SK-N-SH (cell line): Measurements from ENCODE around the gene SLC17A9.

Experiments used
- EP300 ChIP-seq, 2 experiments: IDR thresholded peaks; 2 replicates each; pipeline versions ENCODE4 v1.4.0 to v1.6.1; 2012; ENCODE audit warnings: borderline replicate concordance in 1 of 2, low read depth in 1 of 2, low read length in 1 of 2
- EZH2phosphoT487 ChIP-seq: fragments of 200-600 bp; sonication (generic); IDR thresholded peaks from 2 replicates; pipeline ENCODE4 v1.6.1; 2017; ENCODE audit warnings: low read depth, mixed run types, mild to moderate bottlenecking, antibody characterized with exemption, moderate library complexity, borderline replicate concordance
- GABPA ChIP-seq: IDR thresholded peaks from 2 replicates; pipeline ENCODE4 v1.4.0; 2012; ENCODE audit warnings: low read depth, mild to moderate bottlenecking
- JUND ChIP-seq: IDR thresholded peaks from 2 replicates; pipeline ENCODE4 v1.4.0; 2012
- MAX ChIP-seq: IDR thresholded peaks from 2 replicates; pipeline ENCODE4 v1.4.0; 2012; ENCODE audit warnings: low read depth
- MXI1 ChIP-seq: IDR thresholded peaks from 2 replicates; pipeline ENCODE4 v1.6.1; 2012; ENCODE audit warnings: mild to moderate bottlenecking, low read depth, low read length, improper control_type of control experiment
- NRF1 ChIP-seq: IDR thresholded peaks from 2 replicates; pipeline ENCODE4 v1.6.1; 2012; ENCODE audit warnings: low read depth, mild to moderate bottlenecking, low read length
- POLR2AphosphoS5 ChIP-seq: IDR thresholded peaks from 2 replicates; pipeline ENCODE4 v1.6.1; 2012; ENCODE audit warnings: low read depth, low read length
- RAD21 ChIP-seq: IDR thresholded peaks from 2 replicates; pipeline ENCODE4 v1.6.1; 2012; ENCODE audit warnings: mild to moderate bottlenecking, low read length
- REST ChIP-seq: IDR thresholded peaks from 2 replicates; pipeline ENCODE4 v1.6.1; 2012; ENCODE audit warnings: mild to moderate bottlenecking, low read depth, low read length, moderate library complexity
- SMC3 ChIP-seq: IDR thresholded peaks from 2 replicates; pipeline ENCODE4 v1.6.1; 2012; ENCODE audit warnings: low read depth, low read length, improper control_type of control experiment
- TAF1 ChIP-seq: IDR thresholded peaks from 2 replicates; pipeline ENCODE4 v1.6.1; 2012; ENCODE audit warnings: low read depth, mild to moderate bottlenecking, low read length, moderate library complexity, borderline replicate concordance
- TF ChIP-seq, protein P1 (sequence below): fragments of 200-600 bp; sonication (generic); IDR thresholded peaks from 2 replicates; pipeline ENCODE4 v1.6.1; 2017; ENCODE audit warnings: antibody characterized with exemption, mild to moderate bottlenecking, moderate library complexity
- TF ChIP-seq, protein P2 (sequence below): IDR thresholded peaks from 2 replicates; pipeline ENCODE4 v1.4.0; 2012; ENCODE audit warnings: low read depth, borderline replicate concordance

DNA sequence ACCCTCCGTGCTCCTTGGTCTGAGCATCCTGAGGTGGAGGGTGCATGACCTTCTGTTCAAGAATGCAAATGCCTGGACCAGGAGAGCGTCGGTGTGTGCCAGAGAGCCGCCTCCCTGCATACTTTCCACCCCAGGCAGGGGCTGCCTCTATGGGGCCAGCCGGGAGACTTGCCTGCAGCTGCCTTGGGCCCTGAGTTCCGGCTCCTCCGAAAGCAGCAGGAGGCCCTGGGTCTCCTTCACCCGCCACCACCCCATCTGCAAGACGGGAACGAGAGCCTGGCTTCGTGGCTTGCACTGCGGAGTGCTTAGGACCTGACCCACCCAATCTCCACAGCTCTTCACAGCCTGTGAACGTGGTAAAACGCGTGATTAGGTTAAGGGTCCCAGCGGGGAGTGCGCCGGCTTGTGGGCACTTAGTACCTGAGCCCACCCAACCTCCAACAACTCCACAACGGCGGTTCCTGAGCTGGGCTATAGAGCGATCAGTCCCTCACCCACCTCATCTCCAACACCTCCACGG is 37.9 kb downstream of the SLC17A9 start:
- TF ChIP-seq NRF1 (no peak), SMC3 (no peak), EZH2phosphoT487 (no peak), TAF1 (no peak), GABPA (no peak), REST (no peak), MAX (no peak), JUND (no peak), RAD21 (no peak), MXI1 (no peak), POLR2AphosphoS5 (no peak), EP300 (IDR thresholded peaks at IDR 0.05; ENCODE audit: borderline replicate concordance in 1 of 2, low read depth in 1 of 2, low read length in 1 of 2) (no peak)
- TF ChIP-seq, protein P1, sequence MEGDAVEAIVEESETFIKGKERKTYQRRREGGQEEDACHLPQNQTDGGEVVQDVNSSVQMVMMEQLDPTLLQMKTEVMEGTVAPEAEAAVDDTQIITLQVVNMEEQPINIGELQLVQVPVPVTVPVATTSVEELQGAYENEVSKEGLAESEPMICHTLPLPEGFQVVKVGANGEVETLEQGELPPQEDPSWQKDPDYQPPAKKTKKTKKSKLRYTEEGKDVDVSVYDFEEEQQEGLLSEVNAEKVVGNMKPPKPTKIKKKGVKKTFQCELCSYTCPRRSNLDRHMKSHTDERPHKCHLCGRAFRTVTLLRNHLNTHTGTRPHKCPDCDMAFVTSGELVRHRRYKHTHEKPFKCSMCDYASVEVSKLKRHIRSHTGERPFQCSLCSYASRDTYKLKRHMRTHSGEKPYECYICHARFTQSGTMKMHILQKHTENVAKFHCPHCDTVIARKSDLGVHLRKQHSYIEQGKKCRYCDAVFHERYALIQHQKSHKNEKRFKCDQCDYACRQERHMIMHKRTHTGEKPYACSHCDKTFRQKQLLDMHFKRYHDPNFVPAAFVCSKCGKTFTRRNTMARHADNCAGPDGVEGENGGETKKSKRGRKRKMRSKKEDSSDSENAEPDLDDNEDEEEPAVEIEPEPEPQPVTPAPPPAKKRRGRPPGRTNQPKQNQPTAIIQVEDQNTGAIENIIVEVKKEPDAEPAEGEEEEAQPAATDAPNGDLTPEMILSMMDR: no peak
- TF ChIP-seq, protein P2, sequence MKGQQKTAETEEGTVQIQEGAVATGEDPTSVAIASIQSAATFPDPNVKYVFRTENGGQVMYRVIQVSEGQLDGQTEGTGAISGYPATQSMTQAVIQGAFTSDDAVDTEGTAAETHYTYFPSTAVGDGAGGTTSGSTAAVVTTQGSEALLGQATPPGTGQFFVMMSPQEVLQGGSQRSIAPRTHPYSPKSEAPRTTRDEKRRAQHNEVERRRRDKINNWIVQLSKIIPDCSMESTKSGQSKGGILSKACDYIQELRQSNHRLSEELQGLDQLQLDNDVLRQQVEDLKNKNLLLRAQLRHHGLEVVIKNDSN: no peak
